Psoas muscle (tissue), 8 donors: ENCODE results near the gene NFYB. TPM values are rescaled to one million over a fixed set of nuclear protein-coding genes. Genes with fewer than 3 reads are reported as not detected.

Experiments used
- ATAC-seq, 4 donors: fragments of 200-7000 bp; cut with Tn5 transposase; one replicate each; pipeline ENCODE4 v1.9.1; 2020; ENCODE audit warnings: moderate library complexity in 3 of 4, mild to moderate bottlenecking in 2 of 4
- DNase-seq, 2 donors: peaks; one replicate each; pipeline ENCODE4 v3.0.0-alpha.2; 2020
- H3K27ac ChIP-seq: fragments of 200-600 bp; one replicate; pipeline ENCODE4 v1.8.0; 2022
- H3K27me3 ChIP-seq, 3 donors: fragments of 200-600 bp in 1 of 3; one replicate each; pipeline versions ENCODE4 v1.6.1 to v1.8.0; 2013 to 2022; ENCODE audit warnings: low read length in 2 of 3, mild to moderate bottlenecking in 2 of 3, moderate library complexity in 1 of 3; ENCODE audit not compliant: insufficient read depth in 3 of 3
- H3K36me3 ChIP-seq, 2 donors: fragments of 200-600 bp in 1 of 2; one replicate each; pipeline versions ENCODE4 v1.6.1 to v1.8.0; 2013 to 2022; ENCODE audit warnings: low read depth in 1 of 2, mild to moderate bottlenecking in 1 of 2, moderate library complexity in 1 of 2; ENCODE audit not compliant: insufficient read depth in 1 of 2
- H3K4me1 ChIP-seq: fragments of 200-600 bp; one replicate; pipeline ENCODE4 v1.8.0; 2022
- H3K4me3 ChIP-seq: fragments of 200-600 bp; one replicate; pipeline ENCODE4 v1.8.0; 2022; ENCODE audit warnings: mild to moderate bottlenecking
- H3K9me3 ChIP-seq: fragments of 200-600 bp; one replicate; pipeline ENCODE4 v1.8.0; 2022
- WGBS, 3 donors: extraction: QIAGEN DNeasy Blood & Tissue Kit; methylation state at CpG; one replicate each; pipeline versions ENCODE4 v1.1.6 to v1.1.7; 2013; 5-methylcytosine and 5-hydroxymethylcytosine counted together
- intact Hi-C, 2 donors: fragments of 100-400 bp; cut with DNase I; formaldehyde crosslinking; loops; one replicate each; pipeline versions ENCODE4 v1.11.0 to v1.14.2; 2022
- polyA plus RNA-seq, 3 donors: library from polyadenylated mRNA; stranded (reverse); fragments of 200-250 nt; gene quantifications; one replicate each; pipeline ENCODE4 v1.2.3, GENCODE V29; 2013
- total RNA-seq, 4 donors: library from RNA; stranded (reverse); fragmentation: NEBNext Ultra II Directional in 2 of 4; extraction: Animal tissue kit (Norgen Biotek cat#: 25700) in 2 of 4; gene quantifications; one replicate each; pipeline versions ENCODE4 v1.2.1 to v1.2.4, GENCODE V29; 2021 to 2023
- TF ChIP-seq, protein P1 (sequence below): fragments of 200-600 bp; IDR thresholded peaks from one replicate; pipeline ENCODE4 v1.8.0; 2022; ENCODE audit warnings: antibody characterized with exemption
- donor health status: healthy with polysubstance abuse.
- donor health status: DM: no; HTN: no; CAD: no; lungs with moderate emphysema.
- donor health status: Bipolar disorder and iron deficiency.
- donor health status: healthy.
- donor health status: DM: yes; HTN: yes; CAD: no.
- donor health status: DM: no; HTN: no; CAD: no.
- donor health status: DM: no; HTN: no; CAD: no.
- donor health status: DM: yes; HTN: yes; CAD: no.

Gene NFYB
- total and polyA plus RNA-seq, 7 donors: 10.1 to 32.2 (median 20.1) TPM

DNA sequence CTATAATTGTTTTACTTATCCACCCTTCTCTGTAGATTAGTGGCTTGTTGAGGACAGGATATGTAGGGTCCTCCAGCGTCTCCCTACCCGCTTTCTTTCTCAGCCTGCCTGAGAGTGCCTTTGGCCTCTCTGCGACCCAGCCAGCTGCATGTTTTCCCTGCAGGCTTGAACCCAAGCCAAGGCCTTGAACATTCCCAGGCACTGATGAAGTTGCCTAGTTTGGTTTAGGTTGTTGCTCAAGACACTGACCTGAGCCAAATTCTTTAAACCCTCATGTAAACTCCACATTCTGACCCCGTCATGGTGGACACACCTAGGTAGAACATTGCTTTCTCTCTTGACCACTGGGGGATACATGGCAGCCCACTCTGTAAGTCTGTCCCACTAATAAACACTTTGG is 44.1 kb upstream of the NFYB start:
- intact Hi-C loops: no loop called here

GRCh38 chr12:104181313-104181712 is 43.3 kb upstream of the NFYB start:
- Histone ChIP-seq H3K36me3 (no peaks in the 10 kb centered on the region), H3K9me3 (peaks cover 17% of the 10 kb centered on the region), H3K27ac (peak overlapping the region; percentile 61), H3K4me1 (peaks cover 24% of the 10 kb centered on the region), H3K4me3 (no peak overlapping the region), H3K27me3 (no peaks in the 10 kb centered on the region)
- ATAC-seq (peak in 1 of 4 donors; percentile 4), DNase-seq (no peak)
- TF ChIP-seq, protein P1, sequence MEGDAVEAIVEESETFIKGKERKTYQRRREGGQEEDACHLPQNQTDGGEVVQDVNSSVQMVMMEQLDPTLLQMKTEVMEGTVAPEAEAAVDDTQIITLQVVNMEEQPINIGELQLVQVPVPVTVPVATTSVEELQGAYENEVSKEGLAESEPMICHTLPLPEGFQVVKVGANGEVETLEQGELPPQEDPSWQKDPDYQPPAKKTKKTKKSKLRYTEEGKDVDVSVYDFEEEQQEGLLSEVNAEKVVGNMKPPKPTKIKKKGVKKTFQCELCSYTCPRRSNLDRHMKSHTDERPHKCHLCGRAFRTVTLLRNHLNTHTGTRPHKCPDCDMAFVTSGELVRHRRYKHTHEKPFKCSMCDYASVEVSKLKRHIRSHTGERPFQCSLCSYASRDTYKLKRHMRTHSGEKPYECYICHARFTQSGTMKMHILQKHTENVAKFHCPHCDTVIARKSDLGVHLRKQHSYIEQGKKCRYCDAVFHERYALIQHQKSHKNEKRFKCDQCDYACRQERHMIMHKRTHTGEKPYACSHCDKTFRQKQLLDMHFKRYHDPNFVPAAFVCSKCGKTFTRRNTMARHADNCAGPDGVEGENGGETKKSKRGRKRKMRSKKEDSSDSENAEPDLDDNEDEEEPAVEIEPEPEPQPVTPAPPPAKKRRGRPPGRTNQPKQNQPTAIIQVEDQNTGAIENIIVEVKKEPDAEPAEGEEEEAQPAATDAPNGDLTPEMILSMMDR: no peak
- intact Hi-C loops: no loop called here
- WGBS, 3 donors: 29 to 32% (median 30%) methylated on average over 4 of the region's 4 CpGs

More for the DNA sequence above, 44.1 kb upstream of the NFYB start:
- 31 to 37% (median 35%) methylated on average over 4 of the region's 4 CpGs for WGBS, 3 donors
- Histone ChIP-seq H3K4me3 (no peak overlapping the region), H3K27me3 (no peaks in the 10 kb centered on the region), H3K27ac (peak overlapping the region; percentile 61), H3K36me3 (no peaks in the 10 kb centered on the region), H3K4me1 (peaks cover 24% of the 10 kb centered on the region), H3K9me3 (peaks cover 17% of the 10 kb centered on the region)
- ATAC-seq: peak; percentile 69 to 88 (median 81)
- TF ChIP-seq, protein P1: no peak
- peak; percentile 81 to 86 for DNase-seq

GRCh38 chr12:104180374-104180773 is 42.4 kb upstream of the NFYB start:
- intact Hi-C loops: no loop called here
- no peak overlapping the region for H3K4me3 ChIP-seq
- peaks cover 17% of the 10 kb centered on the region for H3K9me3 ChIP-seq
- no peaks in the 10 kb centered on the region for H3K27me3 ChIP-seq
- 76 to 84% (median 80%) methylated on average over 5 of the region's 5 CpGs for WGBS, 3 donors
- peaks cover 24% of the 10 kb centered on the region for H3K4me1 ChIP-seq
- H3K36me3 ChIP-seq: no peaks in the 10 kb centered on the region
- DNase-seq (no peak), ATAC-seq (no peak)
- no peak overlapping the region for H3K27ac ChIP-seq
- TF ChIP-seq, protein P1: no peak

- WGBS, 3 donors: 30 to 46% (median 33%) methylated on average over 8 of the region's 8 CpGs
- H3K36me3 ChIP-seq: no peaks in the 10 kb centered on the region
- TF ChIP-seq, protein P1: no peak
- no peak overlapping the region for H3K4me3 ChIP-seq
- DNase-seq: peak; percentile 75 to 83
- H3K27me3 ChIP-seq: no peaks in the 10 kb centered on the region
- peak overlapping the region; percentile 58 for H3K27ac ChIP-seq
- intact Hi-C loops: no loop called here
- peaks cover 24% of the 10 kb centered on the region for H3K4me1 ChIP-seq
- H3K9me3 ChIP-seq: no peaks in the 10 kb centered on the region
- peak; percentile 62 to 80 (median 75) for ATAC-seq
Measured at GRCh38 chr12:104177663-104178501, 39.9 kb upstream of the NFYB start.
